Natural killer cell (primary cell): ENCODE measurements around the gene SCFD2. TPM values are rescaled to one million over a fixed set of nuclear protein-coding genes. Genes with fewer than 3 reads are reported as not detected.

Source experiments
- ATAC-seq, 3 donors: fragments of 150-1000 bp in 2 of 3; fragments of 200-7000 bp in 1 of 3; cut with Tn5 transposase; 1 replicate in 1 of 3; 2 replicates in 2 of 3; pipeline ENCODE4 v1.10.0; 2021; ENCODE audit warnings: mild to moderate bottlenecking in 2 of 3, moderate library complexity in 2 of 3
- DNase-seq, 2 donors: peaks; one replicate each; pipeline versions ENCODE4 v3.0.0 to v3.0.0-alpha.2; 2013 to 2021; ENCODE audit warnings: mixed read lengths in 1 of 2
- H3K27ac ChIP-seq: one replicate; pipeline ENCODE4 v1.5.1; 2013; ENCODE audit warnings: mild to moderate bottlenecking, low read length
- H3K27me3 ChIP-seq: one replicate; pipeline ENCODE4 v1.6.1; 2013; ENCODE audit warnings: low read length; ENCODE audit not compliant: control insufficient read depth, insufficient read depth
- H3K36me3 ChIP-seq: one replicate; pipeline ENCODE4 v1.6.1; 2013; ENCODE audit warnings: low read length; ENCODE audit not compliant: control insufficient read depth, insufficient read depth
- H3K4me1 ChIP-seq: one replicate; pipeline ENCODE4 v1.6.1; 2013; ENCODE audit warnings: low read length; ENCODE audit not compliant: control insufficient read depth, insufficient read depth
- H3K4me3 ChIP-seq: one replicate; pipeline ENCODE4 v1.5.1; 2013; ENCODE audit warnings: low read length
- H3K9me3 ChIP-seq: one replicate; pipeline ENCODE4 v1.6.1; 2013; ENCODE audit warnings: low read length; ENCODE audit not compliant: control insufficient read depth, insufficient read depth
- H3K27ac Mint-ChIP-seq, 2 donors: one replicate each; pipeline ENCODE4 v1.8.0; 2022; ENCODE audit warnings: mild to moderate bottlenecking in 2 of 2, mixed read lengths in 2 of 2, moderate library complexity in 1 of 2
- H3K27me3 Mint-ChIP-seq, 2 donors: one replicate each; pipeline ENCODE4 v1.8.0; 2022; ENCODE audit warnings: low read depth in 2 of 2, mixed read lengths in 2 of 2
- H3K36me3 Mint-ChIP-seq: one replicate; pipeline ENCODE4 v1.8.0; 2022; ENCODE audit warnings: mixed read lengths
- H3K4me1 Mint-ChIP-seq, 2 donors: one replicate each; pipeline ENCODE4 v1.8.0; 2022; ENCODE audit warnings: mixed read lengths in 2 of 2
- H3K4me3 Mint-ChIP-seq: one replicate; pipeline ENCODE4 v1.8.0; 2022; ENCODE audit warnings: mild to moderate bottlenecking, moderate library complexity, mixed read lengths
- H3K9me3 Mint-ChIP-seq, 2 donors: one replicate each; pipeline ENCODE4 v1.8.0; 2022; ENCODE audit warnings: mixed read lengths in 2 of 2
- whole genome bisulfite sequencing: methylation state at CpG from one replicate; pipeline ENCODE4 v1.1.7; 2013; ENCODE audit warnings: missing lambda C conversion rate; ENCODE audit not compliant: insufficient coverage; 5-methylcytosine and 5-hydroxymethylcytosine counted together
- intact Hi-C: fragments of 100-400 bp; cut with micrococcal nuclease; formaldehyde crosslinking; loops from one replicate; pipeline ENCODE4 v1.14.2; 2022
- total RNA-seq, 4 donors: library from RNA; stranded (reverse); fragments of 120-200 nt in 1 of 4; gene quantifications; one replicate each; pipeline versions ENCODE4 v1.2.3 to v1.2.4, GENCODE V29; 2013 to 2022
- TF ChIP-seq, protein P1 (sequence below): fragments of 200-600 bp; IDR thresholded peaks from one replicate; pipeline ENCODE4 v1.8.0; 2022; ENCODE audit warnings: antibody characterized with exemption

The SCFD2 gene
- total RNA-seq, 3 donors from 2014 or later (not counting 1 experiment from before 2014, with no cell fraction given) = 26.4 to 29.4 (median 28.9) TPM

DNA sequence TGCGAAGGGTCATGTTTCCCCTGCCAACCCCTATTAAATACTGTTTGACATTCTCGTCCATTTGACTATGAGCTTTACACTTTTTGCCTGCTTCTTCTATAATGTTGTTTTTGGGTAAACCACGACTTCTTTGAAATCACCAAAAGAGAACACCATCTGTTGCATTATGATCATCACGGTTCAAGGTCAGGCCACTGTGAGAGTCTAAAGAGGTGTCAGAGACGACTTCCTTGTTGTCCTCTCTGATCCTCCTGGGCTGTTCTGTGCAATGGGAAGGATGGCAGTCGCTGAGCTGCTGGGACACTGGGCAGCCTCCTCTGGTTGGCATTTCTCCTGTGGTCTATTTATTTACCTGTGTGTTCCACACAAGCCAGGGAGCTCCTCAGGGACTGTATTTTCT, 366.2 kb downstream of the SCFD2 start:
- Mint-ChIP-seq H3K4me1 (peaks cover 34 to 47% of the 10 kb centered on the region in 2 donors), H3K36me3 (no peaks in the 10 kb centered on the region), H3K27ac (peak overlapping the region in 1 of 2 donors; percentile 20), H3K9me3 (no peaks in the 10 kb centered on the region), H3K4me3 (no peak overlapping the region), H3K27me3 (no peaks in the 10 kb centered on the region)
- Histone ChIP-seq H3K4me1 (peaks cover 3% of the 10 kb centered on the region), H3K27ac (no peak overlapping the region), H3K4me3 (no peak overlapping the region), H3K36me3 (no peaks in the 10 kb centered on the region), H3K9me3 (no peaks in the 10 kb centered on the region), H3K27me3 (no peaks in the 10 kb centered on the region)
- TF ChIP-seq, protein P1, sequence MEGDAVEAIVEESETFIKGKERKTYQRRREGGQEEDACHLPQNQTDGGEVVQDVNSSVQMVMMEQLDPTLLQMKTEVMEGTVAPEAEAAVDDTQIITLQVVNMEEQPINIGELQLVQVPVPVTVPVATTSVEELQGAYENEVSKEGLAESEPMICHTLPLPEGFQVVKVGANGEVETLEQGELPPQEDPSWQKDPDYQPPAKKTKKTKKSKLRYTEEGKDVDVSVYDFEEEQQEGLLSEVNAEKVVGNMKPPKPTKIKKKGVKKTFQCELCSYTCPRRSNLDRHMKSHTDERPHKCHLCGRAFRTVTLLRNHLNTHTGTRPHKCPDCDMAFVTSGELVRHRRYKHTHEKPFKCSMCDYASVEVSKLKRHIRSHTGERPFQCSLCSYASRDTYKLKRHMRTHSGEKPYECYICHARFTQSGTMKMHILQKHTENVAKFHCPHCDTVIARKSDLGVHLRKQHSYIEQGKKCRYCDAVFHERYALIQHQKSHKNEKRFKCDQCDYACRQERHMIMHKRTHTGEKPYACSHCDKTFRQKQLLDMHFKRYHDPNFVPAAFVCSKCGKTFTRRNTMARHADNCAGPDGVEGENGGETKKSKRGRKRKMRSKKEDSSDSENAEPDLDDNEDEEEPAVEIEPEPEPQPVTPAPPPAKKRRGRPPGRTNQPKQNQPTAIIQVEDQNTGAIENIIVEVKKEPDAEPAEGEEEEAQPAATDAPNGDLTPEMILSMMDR = no peak
- no peak for ATAC-seq
- WGBS = 65% methylated on average over 6 of the region's 6 CpGs
- intact Hi-C loops = no loop called here
- DNase-seq = no peak

DNA sequence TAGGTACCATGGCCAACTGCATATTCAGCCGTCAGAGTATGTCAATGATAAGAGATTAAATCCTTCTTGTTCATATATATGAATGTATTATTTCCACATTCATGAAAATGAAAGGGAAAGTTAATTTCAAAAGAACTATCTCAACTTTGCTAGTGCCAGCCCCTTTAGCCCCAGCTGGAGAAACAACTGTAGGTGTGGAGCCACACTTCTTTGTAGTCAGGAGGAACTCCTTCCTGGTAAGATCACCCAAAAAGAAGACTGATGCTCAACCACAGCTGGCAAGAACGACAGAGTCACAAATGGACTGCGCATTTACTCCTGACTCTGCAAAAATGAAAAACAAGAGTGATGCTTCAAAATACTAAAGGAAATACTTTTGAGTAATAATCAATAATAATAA, 367.4 kb downstream of the SCFD2 start:
- Histone ChIP-seq H3K9me3 (no peaks in the 10 kb centered on the region), H3K36me3 (no peaks in the 10 kb centered on the region), H3K27ac (no peak overlapping the region), H3K4me1 (peaks cover 3% of the 10 kb centered on the region), H3K4me3 (no peak overlapping the region), H3K27me3 (no peaks in the 10 kb centered on the region)
- 0% methylated on average over 1 of the region's 3 CpGs for WGBS
- DNase-seq (no peak), ATAC-seq (peak in 1 of 3 donors; percentile 29)
- Mint-ChIP-seq H3K4me1 (peaks cover 22 to 35% of the 10 kb centered on the region in 2 donors), H3K27me3 (no peaks in the 10 kb centered on the region), H3K9me3 (no peaks in the 10 kb centered on the region), H3K36me3 (no peaks in the 10 kb centered on the region), H3K4me3 (no peak overlapping the region), H3K27ac (no peak overlapping the region)
- intact Hi-C loops = no loop called here
- TF ChIP-seq, protein P1 = no peak

DNA sequence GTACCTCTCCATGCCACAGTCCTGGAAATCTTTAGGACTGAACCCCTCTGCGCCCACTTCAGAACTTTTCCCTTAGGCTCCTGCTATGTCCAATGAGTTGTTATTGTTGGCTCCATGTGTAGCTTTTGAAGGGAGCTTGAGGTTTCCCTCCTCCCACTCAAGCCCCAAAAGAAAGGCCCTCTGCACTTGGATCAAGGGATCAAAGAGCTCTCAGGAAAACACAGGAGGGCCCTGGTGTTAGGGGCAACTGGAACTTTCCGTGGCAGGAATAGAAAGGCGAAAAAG, 368.8 kb downstream of the SCFD2 start:
- no peak for ATAC-seq
- H3K36me3 Mint-ChIP-seq = no peaks in the 10 kb centered on the region
- Histone ChIP-seq H3K9me3 (no peaks in the 10 kb centered on the region), H3K36me3 (no peaks in the 10 kb centered on the region), H3K4me3 (no peak overlapping the region), H3K27me3 (no peaks in the 10 kb centered on the region), H3K27ac (no peak overlapping the region), H3K4me1 (peaks cover 3% of the 10 kb centered on the region)
- H3K9me3 Mint-ChIP-seq = no peaks in the 10 kb centered on the region
- H3K27ac Mint-ChIP-seq = no peak overlapping the region
- intact Hi-C loops = no loop called here
- 90% methylated on average over 2 of the region's 3 CpGs for WGBS
- no peaks in the 10 kb centered on the region for H3K27me3 Mint-ChIP-seq
- H3K4me1 Mint-ChIP-seq = peaks cover 18 to 25% of the 10 kb centered on the region in 2 donors
- H3K4me3 Mint-ChIP-seq = no peak overlapping the region
- TF ChIP-seq, protein P1 = no peak
- DNase-seq = no peak

DNA sequence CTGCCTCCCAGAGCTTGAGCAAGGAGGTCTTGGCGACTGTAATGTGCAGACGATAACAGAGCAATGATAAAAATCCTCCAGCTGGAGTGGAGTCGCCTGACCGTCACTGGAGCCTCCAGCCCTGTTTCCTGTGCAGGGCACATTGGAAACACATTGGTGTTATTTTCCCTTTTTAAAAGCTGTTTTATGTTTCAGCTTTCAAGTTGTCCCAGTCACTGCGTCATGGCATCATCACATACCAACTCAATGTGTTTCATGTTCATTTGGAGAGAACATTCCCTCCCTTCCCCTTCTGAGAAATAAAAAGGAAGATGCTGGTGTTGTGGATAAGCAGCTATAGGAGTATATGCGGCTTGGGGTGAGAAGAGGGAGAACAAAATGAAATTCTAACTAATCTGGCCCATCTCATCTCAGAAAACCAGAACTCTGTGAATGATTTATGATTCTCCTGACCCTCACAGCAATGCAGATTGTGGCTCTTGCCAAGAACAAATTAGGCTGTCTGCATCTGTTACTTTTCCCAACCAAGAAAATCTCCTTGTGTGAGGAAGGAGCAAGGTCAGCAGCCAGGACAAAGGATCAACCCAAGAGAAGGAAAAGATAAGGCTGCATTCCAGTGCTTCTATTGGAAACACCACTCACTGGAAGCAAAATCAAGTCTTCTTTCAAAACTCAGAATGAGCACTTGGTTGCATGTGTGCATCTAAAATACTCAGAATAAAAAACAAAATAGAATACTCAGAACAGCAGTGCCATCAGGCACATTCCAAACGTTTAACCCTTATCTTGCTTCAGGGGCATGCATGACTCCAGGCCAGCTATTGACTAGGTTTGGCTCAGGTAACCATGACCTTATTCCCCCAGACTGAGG, 369.4 kb downstream of the SCFD2 start:
- Histone ChIP-seq H3K4me3 (no peak overlapping the region), H3K27me3 (no peaks in the 10 kb centered on the region), H3K27ac (no peak overlapping the region), H3K36me3 (no peaks in the 10 kb centered on the region), H3K4me1 (peaks cover 3% of the 10 kb centered on the region), H3K9me3 (no peaks in the 10 kb centered on the region)
- no peaks in the 10 kb centered on the region for H3K9me3 Mint-ChIP-seq
- ATAC-seq (no peak), DNase-seq (no peak)
- H3K36me3 Mint-ChIP-seq = no peaks in the 10 kb centered on the region
- H3K4me3 Mint-ChIP-seq = no peak overlapping the region
- H3K27me3 Mint-ChIP-seq = no peaks in the 10 kb centered on the region
- H3K27ac Mint-ChIP-seq = no peak overlapping the region
- peaks cover 18 to 25% of the 10 kb centered on the region in 2 donors for H3K4me1 Mint-ChIP-seq
- intact Hi-C loops = no loop called here
- 63% methylated on average over 5 of the region's 7 CpGs for WGBS
- TF ChIP-seq, protein P1 = no peak
